Stimulated activated CD4-positive, alpha-beta T cell treated with anti-CD3 and anti-CD28 coated beads, Interleukin-2, amount 100 ng/mL, for 4 hours (primary cell): ENCODE measurements around the gene CLCNKB.
"Not testable (repeated sequence)": the region's sequence is repeated elsewhere in the genome, so short reads cannot be mapped to it uniquely, and the experiment has no call there.

Source experiments
- DNase-seq: peaks from one replicate; pipeline ENCODE4 v3.0.0-alpha.2; 2020; ENCODE audit warnings: low read depth

CLCNKB gene

GRCh38 chr1:16033103-16033632, 10.4 kb upstream of the CLCNKB start:
- not testable (repeated sequence) for DNase-seq

- not testable (repeated sequence) for DNase-seq
Observed at GRCh38 chr1:16036461-16036860, 7.1 kb upstream of the CLCNKB start.

GRCh38 chr1:16038620-16038912, 5.0 kb upstream of the CLCNKB start:
- no peak for DNase-seq

GRCh38 chr1:16039871-16040270, 3.7 kb upstream of the CLCNKB start:
- DNase-seq, result not testable (repeated sequence)

GRCh38 chr1:16041200-16041599, 2.4 kb upstream of the CLCNKB start:
- DNase-seq, result no peak

GRCh38 chr1:16042096-16042495, 1.5 kb upstream of the CLCNKB start:
- no peak for DNase-seq

- not testable (repeated sequence) for DNase-seq
Observed at GRCh38 chr1:16042654-16043053, 928 bp upstream of the CLCNKB start.

GRCh38 chr1:16043950-16044349, 368 bp downstream of the CLCNKB start:
- no peak for DNase-seq

- no peak for DNase-seq
Observed at GRCh38 chr1:16046842-16047241, 3.3 kb downstream of the CLCNKB start.

- DNase-seq, result no peak
Observed at GRCh38 chr1:16047791-16048475, 4.4 kb downstream of the CLCNKB start.

GRCh38 chr1:16048573-16049189, 5.1 kb downstream of the CLCNKB start:
- DNase-seq, result peak; percentile 28

GRCh38 chr1:16050328-16050727, 6.7 kb downstream of the CLCNKB start:
- DNase-seq, result no peak

GRCh38 chr1:16051039-16051438, 7.5 kb downstream of the CLCNKB start:
- DNase-seq, result no peak

- not testable (repeated sequence) for DNase-seq
Observed at GRCh38 chr1:16051949-16052348, 8.4 kb downstream of the CLCNKB start.

- no peak for DNase-seq
Observed at GRCh38 chr1:16053781-16054502, 10.4 kb downstream of the CLCNKB start.

GRCh38 chr1:16054598-16055540, 11.3 kb downstream of the CLCNKB start:
- no peak for DNase-seq

- DNase-seq, result peak; percentile 83
Observed at GRCh38 chr1:16055613-16056520, 12.3 kb downstream of the CLCNKB start.

GRCh38 chr1:16056521-16056912, 12.9 kb downstream of the CLCNKB start:
- not testable (repeated sequence) for DNase-seq

- DNase-seq, result not testable (repeated sequence)
Observed at GRCh38 chr1:16057314-16057915, 13.8 kb downstream of the CLCNKB start.

GRCh38 chr1:16058394-16059120, 15.0 kb downstream of the CLCNKB start:
- not testable (repeated sequence) for DNase-seq
